ENCODE measurements around the gene ZNF428. TPM values are rescaled to one million over a fixed set of nuclear protein-coding genes. Genes with fewer than 3 reads are reported as not detected.

Gene ZNF428
- total and polyA plus RNA-seq, 2 of the 4 experiments (the other 2 are of a cell fraction), result 9.9 to 32.3 TPM

- intact Hi-C loops (cut with micrococcal nuclease) (no loop called here), dilution Hi-C loops (cut with HindIII; ENCODE audit: low sequenced_read_pairs, unreplicated experiment) (no loop called here), in situ Hi-C loops (cut with MboI; ENCODE audit: low sequenced_read_pairs) (no loop called here)
- Histone ChIP-seq H2BK5ac (ENCODE audit: low read depth, low read length, poor library complexity, severe bottlenecking) (no peak overlapping the region), H4K91ac (ENCODE audit: insufficient read depth, low read depth, low read length) (no peak overlapping the region), H3K23ac (ENCODE audit: low read depth, low read length) (peak overlapping the region; percentile 5; the same call in 1 of the 2 replicates), H4K8ac (ENCODE audit: low read depth in 2 of 2, low read length in 2 of 2) (no peak overlapping the region), H3K9ac (ENCODE audit: low read depth, low read length) (peak overlapping the region; percentile 12; the same call in 1 of the 2 replicates), H4K20me1 (ENCODE audit: insufficient read depth, low read length) (no peaks in the 10 kb centered on the region), H2AK9ac (replicated peaks; ENCODE audit: low read depth, low read length, poor library complexity) (peak overlapping the region; percentile 3), H2AFZ (replicated peaks; ENCODE audit: low read length, poor library complexity) (peak overlapping the region; percentile 92), H3K36me3 (ENCODE audit: control insufficient read depth, insufficient read depth, low read length) (no peaks in the 10 kb centered on the region), H3K4me3 (ENCODE audit: insufficient read depth, low read depth, low read length) (peak overlapping the region; percentile 64), H3K4me2 (ENCODE audit: low read depth, low read length) (peak overlapping the region; percentile 96), H3K56ac (ENCODE audit: extremely low read depth, insufficient read depth, low read length) (no peak overlapping the region), H3K79me1 (ENCODE audit: low read depth in 1 of 2, low read length in 2 of 2) (no peaks in the 10 kb centered on the region), H3K27ac (ENCODE audit: insufficient read depth, low read length) (no peak overlapping the region), H2BK20ac (ENCODE audit: low read depth, low read length) (no peak overlapping the region), H2AK5ac (ENCODE audit: low read depth, low read length) (no peak overlapping the region), H2BK120ac (ENCODE audit: low read depth, low read length) (no peak overlapping the region), H4K5ac (ENCODE audit: low read depth, low read length) (no peak overlapping the region), H3K14ac (replicated peaks; ENCODE audit: low read depth, low read length) (no peak overlapping the region), H3K18ac (ENCODE audit: low read depth, low read length) (no peak overlapping the region), H2BK15ac (ENCODE audit: low read depth, low read length) (no peak overlapping the region), H3K4me1 (ENCODE audit: control insufficient read depth, insufficient read depth, low read length) (peaks cover 6% of the 10 kb centered on the region), H3K27me3 (ENCODE audit: control insufficient read depth, insufficient read depth, low read length) (peaks cover 33% of the 10 kb centered on the region), H3K9me3 (ENCODE audit: control insufficient read depth, insufficient read depth, low read length) (no peaks in the 10 kb centered on the region), H3K4ac (ENCODE audit: low read depth, low read length) (no peak overlapping the region), H3K9me1 (ENCODE audit: insufficient read depth, low read length) (no peaks in the 10 kb centered on the region)
- TF ChIP-seq POLR2A (IDR thresholded peaks at IDR 0.05; ENCODE audit: low read depth, low read length) (no peak), RCOR1 (IDR thresholded peaks at IDR 0.05; ENCODE audit: insufficient replicate concordance, low read length) (no peak), CHD1 (IDR thresholded peaks at IDR 0.05; ENCODE audit: low read depth, low read length) (no peak), RFX5 (IDR thresholded peaks at IDR 0.05; ENCODE audit: low read depth, low read length) (no peak)
- CTCF ChIA-PET, result no interaction called here
- POLR2A ChIA-PET (ENCODE audit: unreplicated experiment), result no interaction called here
- 20% methylated on average over 1 of the region's 9 CpGs; no CpG with 5 or more reads in 1 of the 2 experiments for WGBS, 2 experiments (ENCODE audit: extremely low coverage in 2 of 2, insufficient read length in 1 of 2)
- no peak for ATAC-seq (ENCODE audit: low read depth)
- no peak for DNase-seq
- BruUV-seq (replicated peaks), result no TSS peak
Measured at GRCh38 chr19:43640424-43640757, 21.0 kb upstream of the ZNF428 start.

Measured in IMR-90 (cell line).